ENCODE measurements around the gene EIPR1. TPM values are rescaled to one million over a fixed set of nuclear protein-coding genes. Genes with fewer than 3 reads are reported as not detected.

Gene EIPR1
- total RNA-seq, 1 experiment from 2014 or later: 40.4 TPM

DNA sequence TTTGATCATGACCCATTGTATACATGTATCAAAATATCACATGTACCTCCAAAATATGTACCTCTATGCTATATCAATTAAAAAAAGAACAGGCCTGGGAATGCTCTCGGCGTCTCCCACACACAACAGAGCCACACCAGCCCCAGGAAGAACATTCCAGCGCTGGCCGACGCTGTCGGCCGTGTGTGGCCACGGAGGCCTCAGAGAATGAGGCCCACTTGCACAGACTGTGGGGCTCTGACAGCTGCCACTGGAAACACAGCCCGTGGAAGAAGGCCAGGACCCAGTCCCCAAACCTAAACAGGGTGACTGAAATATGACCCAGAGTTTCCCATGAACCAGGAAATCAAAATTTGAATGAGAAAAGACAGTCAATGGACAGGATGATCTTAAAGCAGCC is 69.7 kb downstream of the EIPR1 start:
- no peaks in the 10 kb centered on the region for H3K36me3 ChIP-seq (ENCODE audit: low read depth)
- DNase-seq: no peak
- peaks cover 23% of the 10 kb centered on the region; the same call in 1 of the 2 replicates for H4K20me1 ChIP-seq (ENCODE audit: insufficient read depth)
- no peaks in the 10 kb centered on the region for H3F3A ChIP-seq (ENCODE audit: insufficient read depth, low read depth)
- POLR2A ChIA-PET (ENCODE audit: unreplicated experiment): no interaction called here
- H3K9me3 ChIP-seq (ENCODE audit: insufficient read depth, low read depth): no peaks in the 10 kb centered on the region
- H3K4me2 ChIP-seq: no peak overlapping the region
- H3K79me2 ChIP-seq (ENCODE audit: low read depth): peaks cover 5% of the 10 kb centered on the region
- H3K27me3 ChIP-seq (ENCODE audit: insufficient read depth, low read depth): no peaks in the 10 kb centered on the region
- H2AFZ ChIP-seq: no peak overlapping the region
- H3K4me3 ChIP-seq: no peak overlapping the region
- TF ChIP-seq CTCF (conservative IDR thresholded peaks at IDR 0.05): no peak
- TF ChIP-seq EZH2 (IDR thresholded peaks at IDR 0.05; ENCODE audit: low read depth): no peak
- H3K27ac ChIP-seq: no peak overlapping the region
- H3K4me1 ChIP-seq (replicated peaks; ENCODE audit: insufficient read depth): no peaks in the 10 kb centered on the region
- CTCF ChIA-PET: no interaction called here
- H3K9me2 ChIP-seq (ENCODE audit: insufficient read depth): no peaks in the 10 kb centered on the region
- intact Hi-C loops (cut with micrococcal nuclease; ENCODE audit: unreplicated experiment): no loop called here
- no TSS peak for BruUV-seq (replicated peaks)

DNA sequence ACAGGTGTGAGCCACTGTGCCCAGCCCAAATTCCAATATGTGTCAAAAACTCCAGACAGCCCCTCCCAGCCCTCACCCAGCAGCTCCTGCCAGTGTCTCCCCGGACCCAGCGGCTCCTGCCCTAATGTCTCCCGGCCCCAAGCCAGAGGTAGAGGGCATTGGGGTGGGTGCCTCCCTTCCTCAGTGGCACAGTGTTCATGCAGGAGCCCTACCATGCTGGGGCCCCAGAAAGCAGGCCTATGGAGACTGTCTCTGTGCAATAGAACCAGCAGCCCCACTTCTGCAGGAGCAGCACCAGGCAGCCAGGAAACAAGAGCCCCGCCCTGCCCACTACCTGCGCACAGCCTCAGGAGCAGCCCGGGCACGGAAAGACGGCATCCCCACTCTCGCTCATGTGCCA is 70.4 kb downstream of the EIPR1 start:
- H2AFZ ChIP-seq: no peak overlapping the region
- no peaks in the 10 kb centered on the region for H3K27me3 ChIP-seq (ENCODE audit: insufficient read depth, low read depth)
- no peak for DNase-seq
- H3K36me3 ChIP-seq (ENCODE audit: low read depth): no peaks in the 10 kb centered on the region
- intact Hi-C loops (cut with micrococcal nuclease; ENCODE audit: unreplicated experiment): no loop called here
- H3K9me2 ChIP-seq (ENCODE audit: insufficient read depth): no peaks in the 10 kb centered on the region
- no peaks in the 10 kb centered on the region for H3K9me3 ChIP-seq (ENCODE audit: insufficient read depth, low read depth)
- H3K27ac ChIP-seq: no peak overlapping the region
- TF ChIP-seq CTCF (conservative IDR thresholded peaks at IDR 0.05) (no peak), EZH2 (IDR thresholded peaks at IDR 0.05; ENCODE audit: low read depth) (no peak)
- no peak overlapping the region for H3K4me2 ChIP-seq
- peaks cover 5% of the 10 kb centered on the region for H3K79me2 ChIP-seq (ENCODE audit: low read depth)
- POLR2A ChIA-PET (ENCODE audit: unreplicated experiment): no interaction called here
- no TSS peak for BruUV-seq (replicated peaks)
- H3K4me1 ChIP-seq (replicated peaks; ENCODE audit: insufficient read depth): no peaks in the 10 kb centered on the region
- CTCF ChIA-PET: no interaction called here
- H4K20me1 ChIP-seq (ENCODE audit: insufficient read depth): peaks cover 24% of the 10 kb centered on the region
- no peaks in the 10 kb centered on the region for H3F3A ChIP-seq (ENCODE audit: insufficient read depth, low read depth)
- no peak overlapping the region for H3K4me3 ChIP-seq

DNA sequence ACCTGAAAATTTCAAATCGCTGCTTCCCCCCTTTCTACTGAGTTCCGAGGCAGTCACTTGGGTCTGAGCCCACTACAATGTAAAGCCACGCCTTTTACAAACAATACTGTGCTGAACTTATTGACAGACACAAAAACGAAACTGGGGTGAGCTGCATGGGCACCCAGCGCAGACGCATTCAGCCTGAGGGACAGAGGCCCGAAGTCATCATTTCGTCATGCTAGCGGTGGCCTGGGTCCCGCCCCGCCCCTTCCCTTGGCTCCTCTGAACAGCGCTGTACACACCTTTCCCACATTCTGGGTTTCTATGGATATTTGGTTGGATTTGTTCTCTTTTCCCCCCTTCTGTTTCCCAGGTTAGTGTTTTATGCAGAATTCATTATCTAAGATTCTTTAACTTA is 71.7 kb downstream of the EIPR1 start:
- no peak for TF ChIP-seq EZH2 (IDR thresholded peaks at IDR 0.05; ENCODE audit: low read depth)
- TF ChIP-seq CTCF (conservative IDR thresholded peaks at IDR 0.05): no peak
- POLR2A ChIA-PET (ENCODE audit: unreplicated experiment): no interaction called here
- CTCF ChIA-PET: no interaction called here

More for the DNA sequence above, 71.7 kb downstream of the EIPR1 start:
- Histone ChIP-seq H3K36me3 (ENCODE audit: low read depth) (no peaks in the 10 kb centered on the region), H3K9me2 (ENCODE audit: insufficient read depth) (no peaks in the 10 kb centered on the region), H3K27me3 (ENCODE audit: insufficient read depth, low read depth) (no peaks in the 10 kb centered on the region), H3K4me2 (no peak overlapping the region), H3K79me2 (ENCODE audit: low read depth) (peaks cover 5% of the 10 kb centered on the region), H3F3A (ENCODE audit: insufficient read depth, low read depth) (no peaks in the 10 kb centered on the region), H3K9me3 (ENCODE audit: insufficient read depth, low read depth) (no peaks in the 10 kb centered on the region), H3K27ac (no peak overlapping the region), H3K4me1 (replicated peaks; ENCODE audit: insufficient read depth) (no peaks in the 10 kb centered on the region), H4K20me1 (ENCODE audit: insufficient read depth) (peaks cover 24% of the 10 kb centered on the region), H3K4me3 (no peak overlapping the region), H2AFZ (no peak overlapping the region)
- no TSS peak for BruUV-seq (replicated peaks)
- DNase-seq: no peak
- intact Hi-C loops (cut with micrococcal nuclease; ENCODE audit: unreplicated experiment): no loop called here
